GM19455 (cell line): ENCODE data around the gene ELF4.

Experiments
- ATAC-seq: cut with Tn5 transposase; IDR thresholded peaks from one replicate; pipeline ENCODE4 v1.9.1; 2021; ENCODE audit not compliant: unreplicated experiment

ELF4 gene

GRCh38 chrX:130085551-130086446 lies 24.5 kb downstream of the ELF4 start:
- ATAC-seq = no peak

GRCh38 chrX:130084631-130085237 lies 25.6 kb downstream of the ELF4 start:
- peak; percentile 34 for ATAC-seq

GRCh38 chrX:130083656-130084382 lies 26.5 kb downstream of the ELF4 start:
- peak; percentile 34 for ATAC-seq

- ATAC-seq = no peak
These were observed 27.2 kb downstream of the ELF4 start for GRCh38 chrX:130083107-130083490.

GRCh38 chrX:130082244-130083106 lies 27.8 kb downstream of the ELF4 start:
- peak; percentile 63 for ATAC-seq

GRCh38 chrX:130081421-130082045 lies 28.8 kb downstream of the ELF4 start:
- no peak for ATAC-seq

- ATAC-seq = no peak
These were observed 29.4 kb downstream of the ELF4 start for GRCh38 chrX:130080791-130081367.

- ATAC-seq = no peak
These were observed 30.4 kb downstream of the ELF4 start for GRCh38 chrX:130079824-130080406.

- no peak for ATAC-seq
These were observed 34.5 kb downstream of the ELF4 start for GRCh38 chrX:130075777-130076176.

GRCh38 chrX:130072345-130072740 lies 38.0 kb downstream of the ELF4 start:
- ATAC-seq = no peak

- no peak for ATAC-seq
These were observed 38.5 kb downstream of the ELF4 start for GRCh38 chrX:130071611-130072344.

- no peak for ATAC-seq
These were observed 43.2 kb downstream of the ELF4 start for GRCh38 chrX:130066975-130067615.

GRCh38 chrX:130060122-130061069 lies 49.9 kb downstream of the ELF4 start:
- ATAC-seq = peak; percentile 87

- no peak for ATAC-seq
These were observed 51.6 kb downstream of the ELF4 start for GRCh38 chrX:130058652-130059051.

- ATAC-seq = no peak
These were observed 53.1 kb downstream of the ELF4 start for GRCh38 chrX:130057209-130057608.

- no peak for ATAC-seq
These were observed 54.4 kb downstream of the ELF4 start for GRCh38 chrX:130055899-130056298.

GRCh38 chrX:130055103-130055502 lies 55.2 kb downstream of the ELF4 start:
- ATAC-seq = no peak
